ENCODE measurements around the gene SECISBP2L.

The SECISBP2L gene

DNA sequence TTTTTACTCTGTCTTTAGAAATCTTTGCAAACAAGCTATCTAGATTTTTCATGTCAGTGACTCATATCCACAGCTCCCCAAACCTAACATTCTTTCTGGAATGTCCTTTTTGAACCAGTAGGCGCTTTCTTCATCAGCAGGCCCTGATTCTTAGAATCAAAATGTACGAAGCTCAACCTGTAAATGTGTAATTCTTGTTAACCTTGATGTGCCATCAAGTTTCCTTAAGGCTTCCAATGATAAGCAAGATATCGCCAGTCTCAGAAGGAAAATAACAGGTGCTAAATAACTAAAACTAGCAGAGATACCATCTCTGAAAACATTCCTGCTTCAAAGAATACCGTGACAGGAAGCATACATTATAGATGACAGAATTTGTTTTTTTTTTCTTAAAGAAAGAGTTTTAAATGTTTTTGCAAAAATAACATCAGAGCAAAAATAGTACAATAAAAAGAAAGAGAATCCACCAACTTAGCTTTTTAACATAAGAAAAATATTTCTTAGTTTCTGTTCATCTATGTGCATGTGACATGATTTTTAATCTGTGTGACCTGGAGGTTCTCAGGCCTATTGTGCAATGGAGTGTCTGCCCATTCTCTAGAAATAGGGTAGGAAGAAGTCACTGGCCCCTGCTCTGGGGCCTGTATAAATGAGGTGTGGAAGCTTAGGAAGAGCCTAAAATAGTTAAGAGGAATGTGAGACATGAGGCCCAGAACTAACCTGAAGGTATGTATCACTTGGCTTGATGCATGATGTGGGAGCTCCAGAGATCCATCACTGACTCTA is 14.7 kb upstream of the SECISBP2L start:
- no peak for DNase-seq (ENCODE audit: low read depth)

DNA sequence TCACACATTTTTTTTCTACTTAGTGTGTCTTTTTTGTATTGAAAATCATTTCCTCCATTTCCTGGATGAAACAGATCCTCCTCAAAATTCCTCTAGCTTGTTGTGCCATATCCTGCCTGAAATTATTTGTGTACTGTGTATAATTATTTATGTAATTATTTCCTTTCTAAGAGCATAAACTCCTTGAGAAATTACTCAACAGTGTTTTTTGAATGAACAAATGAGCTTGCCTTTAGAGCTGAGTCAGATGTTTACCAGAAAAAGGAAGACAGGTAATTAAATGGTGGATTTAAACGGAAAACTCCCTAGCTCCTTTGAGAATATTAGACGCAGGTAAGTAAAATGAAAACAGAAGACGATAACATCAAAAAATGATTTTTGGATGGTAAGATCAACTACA is 13.2 kb upstream of the SECISBP2L start:
- no peak for DNase-seq (ENCODE audit: low read depth)

DNA sequence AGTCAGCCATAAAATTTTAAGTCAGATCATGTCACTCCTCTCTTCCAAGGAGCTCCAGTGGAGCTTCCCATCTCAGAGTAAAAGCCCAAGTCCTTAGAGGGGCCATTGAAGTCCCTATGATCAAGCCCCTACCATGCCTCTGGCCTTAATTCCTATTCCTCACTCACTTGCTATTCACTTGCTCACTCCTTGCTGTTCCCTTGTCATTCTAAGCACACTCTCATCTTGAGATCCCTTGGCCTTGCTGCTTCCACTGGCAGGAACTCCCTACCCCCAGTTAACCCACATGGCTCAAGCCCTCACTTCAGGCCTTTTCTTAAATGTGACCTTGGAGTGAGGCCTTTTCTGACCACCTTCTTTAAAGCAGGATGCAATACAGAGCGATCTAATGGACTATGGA is 12.3 kb upstream of the SECISBP2L start:
- no peak for DNase-seq (ENCODE audit: low read depth)

DNA sequence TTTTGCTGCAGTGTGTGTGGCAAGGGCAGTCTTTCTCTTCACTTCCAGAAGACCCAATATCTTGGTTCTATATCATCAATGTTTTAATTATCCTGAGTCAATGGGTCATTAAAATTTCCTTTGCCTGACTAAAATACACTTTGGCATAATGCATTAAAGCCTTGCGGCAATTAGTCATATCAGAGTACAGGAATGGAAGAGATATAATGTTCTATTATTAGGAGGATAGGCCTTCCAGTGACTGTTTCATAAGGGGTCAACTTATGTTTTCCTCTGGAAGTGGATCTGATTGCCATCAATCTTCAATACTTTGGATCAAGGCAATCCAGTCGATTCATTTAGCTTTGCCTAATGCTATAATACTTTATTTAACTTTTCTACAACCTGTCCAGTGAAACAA is 9.4 kb upstream of the SECISBP2L start:
- no peak for DNase-seq (ENCODE audit: low read depth)

DNA sequence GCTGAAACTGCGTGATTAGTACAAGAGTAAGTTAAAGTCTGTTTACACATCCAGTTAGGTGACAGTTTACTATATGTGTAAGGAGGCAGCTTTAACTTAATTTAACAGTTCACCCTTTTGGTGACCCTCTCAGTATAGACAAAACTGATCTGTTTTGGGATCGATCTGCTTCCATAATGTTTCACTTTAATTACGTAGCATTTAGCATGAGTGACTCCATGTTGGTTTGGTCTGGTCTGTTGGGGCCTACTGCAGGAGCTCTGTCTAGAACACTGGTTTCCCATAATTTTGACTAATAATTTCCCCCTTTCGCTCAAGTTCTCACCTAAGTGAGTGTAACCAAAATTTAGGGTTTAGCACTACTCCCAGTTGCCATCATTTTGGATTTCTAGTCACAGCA is 6.4 kb upstream of the SECISBP2L start:
- DNase-seq (ENCODE audit: low read depth): no peak

DNA sequence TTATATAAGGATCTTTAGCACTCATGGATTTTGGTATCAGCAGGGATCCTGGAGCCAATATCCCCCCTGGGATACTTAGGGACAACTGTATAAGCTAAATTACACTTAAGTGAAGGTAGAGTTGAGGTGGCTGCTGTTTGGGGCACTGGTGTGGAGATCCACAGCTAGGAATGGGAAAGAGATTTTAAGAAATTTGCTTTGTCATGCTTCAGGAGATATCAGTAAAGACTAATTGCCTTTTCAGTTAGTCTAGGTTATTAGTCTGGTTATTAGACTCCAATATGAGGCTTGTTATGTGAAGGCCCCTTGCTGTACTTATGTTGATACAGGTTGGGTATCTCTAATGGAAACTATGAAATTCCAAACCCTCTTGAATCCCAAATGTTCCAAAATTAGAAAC is 1.2 kb upstream of the SECISBP2L start:
- DNase-seq (ENCODE audit: low read depth): no peak

DNA sequence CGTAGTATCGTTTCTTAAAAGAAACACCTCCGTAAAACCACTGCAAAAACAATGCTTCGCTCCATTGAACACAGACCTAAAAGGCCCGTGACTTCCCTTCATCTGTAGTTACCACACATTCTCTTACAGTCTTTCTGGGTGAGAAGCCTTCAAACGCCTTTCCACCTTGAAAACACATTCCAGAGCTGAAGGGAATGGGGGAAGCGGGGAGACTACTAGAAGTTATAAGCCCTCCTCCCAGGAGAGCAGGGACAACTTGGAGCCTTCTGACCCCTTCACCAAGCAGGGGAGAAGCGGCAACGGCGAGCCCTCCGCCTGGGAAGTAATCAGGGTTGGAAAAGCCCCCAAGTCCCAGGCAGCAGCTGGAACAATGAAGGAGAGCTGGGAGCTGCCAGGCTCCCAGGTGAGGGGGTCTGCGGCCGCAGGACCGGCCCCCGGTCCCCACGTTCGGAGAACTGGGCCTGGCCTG is 461 bp downstream of the SECISBP2L start:
- no peak for DNase-seq (ENCODE audit: low read depth)

DNA sequence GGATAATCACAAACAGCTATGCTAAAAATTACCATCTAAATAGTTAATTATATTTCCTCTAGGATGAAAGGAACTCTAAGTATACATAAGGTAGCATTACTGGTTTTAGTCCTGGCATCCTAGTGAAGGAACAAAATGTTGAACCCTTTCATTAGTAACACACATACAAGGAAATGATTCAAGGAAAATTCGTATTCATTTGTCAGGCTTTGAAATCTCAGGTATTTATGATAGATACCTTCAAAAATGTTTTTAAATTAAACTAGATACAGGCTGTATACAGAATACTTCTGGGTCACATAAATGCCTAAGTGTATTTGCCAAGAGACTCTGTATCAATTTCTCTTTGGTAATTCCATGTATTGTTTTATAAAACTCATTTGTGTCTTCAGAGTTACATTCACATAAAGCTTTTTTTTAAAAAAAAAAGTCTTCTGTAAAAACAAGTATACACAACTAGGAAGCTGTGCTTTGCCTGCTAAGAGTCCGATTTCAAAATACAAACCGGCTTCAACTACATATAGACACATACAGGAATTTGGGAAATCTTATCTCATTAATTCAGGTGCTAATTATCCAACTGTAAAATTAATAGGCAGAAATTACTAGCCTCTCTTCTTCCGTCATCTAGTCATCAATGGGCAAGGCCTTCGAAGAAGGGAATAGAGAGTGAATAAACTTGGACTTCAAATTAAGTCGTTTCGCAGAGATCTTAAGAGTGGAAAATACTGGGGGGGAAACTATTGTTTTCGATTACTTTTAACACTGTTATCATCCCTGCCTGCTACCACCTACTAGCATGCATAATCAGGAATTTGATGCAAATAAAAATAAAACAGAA is 1.3 kb downstream of the SECISBP2L start:
- DNase-seq (ENCODE audit: low read depth): no peak

DNA sequence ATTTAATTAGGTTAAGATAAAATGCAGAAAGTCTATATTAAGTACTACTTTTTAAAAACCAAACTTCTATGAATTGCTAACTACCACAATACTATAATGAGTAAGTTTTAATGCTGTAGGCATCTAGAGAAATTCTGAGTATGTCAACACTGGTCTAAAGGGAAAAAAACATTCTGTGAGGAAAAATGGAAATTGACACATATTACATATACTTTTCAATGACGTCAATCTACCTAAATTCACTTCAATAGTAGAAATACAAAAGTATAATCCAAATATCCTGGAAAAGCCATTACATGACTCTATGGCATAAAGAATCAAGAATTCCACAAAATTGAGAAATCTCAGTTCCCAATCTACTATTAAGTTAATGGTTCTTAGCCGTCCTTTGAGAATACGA is 2.2 kb downstream of the SECISBP2L start:
- DNase-seq (ENCODE audit: low read depth): no peak

DNA sequence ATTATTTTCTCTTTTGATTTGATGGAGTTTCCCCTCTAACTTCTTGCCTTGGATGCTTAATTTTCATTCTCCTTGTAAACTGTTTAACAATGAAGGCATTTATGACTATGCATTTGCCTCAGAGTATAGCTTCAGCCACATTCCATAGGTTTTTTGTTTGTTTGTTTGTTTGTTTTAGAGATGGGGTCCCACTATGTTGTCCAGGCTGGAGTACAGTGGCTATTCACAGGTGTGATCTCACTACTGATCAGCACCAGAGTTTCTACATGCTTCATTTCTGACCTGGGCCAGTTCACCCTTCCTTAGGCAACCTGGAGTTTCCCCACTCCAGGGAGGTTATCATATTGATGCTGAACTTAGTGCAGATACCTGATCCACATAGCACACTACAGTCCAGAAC is 4.1 kb downstream of the SECISBP2L start:
- no peak for DNase-seq (ENCODE audit: low read depth)

DNA sequence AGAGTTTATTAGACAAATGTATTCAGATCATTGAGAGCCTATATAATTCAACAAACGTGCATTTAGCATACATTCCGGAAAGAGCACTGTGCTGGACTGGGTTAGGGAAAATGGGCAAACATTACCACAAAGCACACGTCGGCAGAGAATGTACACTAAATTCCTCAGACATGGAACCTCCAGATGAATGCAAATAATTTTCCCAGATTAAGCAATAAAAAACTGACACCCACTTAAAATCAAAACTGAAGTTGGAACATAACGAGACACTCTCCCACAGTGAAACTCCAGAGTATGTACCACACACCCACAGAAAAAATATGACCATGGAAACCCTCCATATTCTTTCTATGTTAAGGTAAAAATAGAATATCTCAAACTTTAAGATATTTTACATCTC is 4.8 kb downstream of the SECISBP2L start:
- DNase-seq (ENCODE audit: low read depth): no peak

DNA sequence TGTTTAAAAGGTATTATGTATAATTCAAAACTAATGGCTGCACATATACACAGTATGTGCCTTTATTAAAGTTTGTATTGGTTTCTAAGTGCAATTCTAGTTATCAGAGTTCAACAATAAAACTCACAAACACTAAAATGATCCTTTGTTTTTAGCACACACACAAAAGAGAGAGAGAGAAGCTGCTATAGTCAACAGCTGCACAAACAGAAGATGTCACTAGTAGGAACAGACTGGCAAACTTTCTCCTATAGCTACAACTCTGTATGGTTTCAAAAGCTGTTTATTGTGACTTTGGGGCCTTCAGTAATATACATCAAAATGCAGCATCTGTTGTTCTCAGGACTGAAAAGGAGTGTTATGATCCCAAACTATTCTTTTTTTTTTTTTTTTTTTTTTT is 6.1 kb downstream of the SECISBP2L start:
- DNase-seq (ENCODE audit: low read depth): no peak

DNA sequence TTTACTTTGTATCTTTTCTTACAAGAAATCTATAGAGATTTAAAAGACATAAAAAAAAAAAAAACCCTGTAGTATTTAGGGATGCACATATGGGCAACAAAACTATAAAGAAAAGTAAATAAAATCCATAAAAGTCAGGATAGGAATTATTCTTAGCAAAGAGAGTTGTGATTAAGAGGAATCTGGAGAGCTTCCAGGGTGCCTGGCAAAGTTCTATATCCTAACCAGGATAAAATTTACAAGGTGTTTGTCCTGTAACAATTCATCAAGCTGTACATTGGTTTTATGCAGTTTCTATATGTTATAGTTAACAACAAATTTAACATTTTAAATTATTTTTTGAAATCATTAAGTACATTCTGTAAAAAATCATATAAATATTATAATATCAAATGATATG is 7.9 kb downstream of the SECISBP2L start:
- no peak for DNase-seq (ENCODE audit: low read depth)

DNA sequence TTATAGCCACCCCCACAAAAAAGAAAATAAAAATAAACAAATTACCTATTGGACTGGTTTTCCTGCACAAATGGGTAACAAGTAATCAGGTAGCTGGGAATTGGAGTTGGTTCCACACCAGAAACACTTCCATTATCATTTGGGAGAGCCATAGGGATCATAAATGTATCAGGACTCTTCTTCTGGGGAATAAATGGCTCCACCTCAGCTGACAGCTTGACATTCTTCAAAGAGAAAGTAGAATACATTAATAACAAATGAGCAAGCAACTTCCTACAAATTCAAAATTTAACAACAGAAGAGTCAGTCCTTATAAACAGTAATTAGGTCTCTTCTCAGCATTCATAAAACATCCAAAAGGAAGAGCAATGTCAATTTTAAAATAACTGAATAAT is 8.7 kb downstream of the SECISBP2L start:
- no peak for DNase-seq (ENCODE audit: low read depth)

DNA sequence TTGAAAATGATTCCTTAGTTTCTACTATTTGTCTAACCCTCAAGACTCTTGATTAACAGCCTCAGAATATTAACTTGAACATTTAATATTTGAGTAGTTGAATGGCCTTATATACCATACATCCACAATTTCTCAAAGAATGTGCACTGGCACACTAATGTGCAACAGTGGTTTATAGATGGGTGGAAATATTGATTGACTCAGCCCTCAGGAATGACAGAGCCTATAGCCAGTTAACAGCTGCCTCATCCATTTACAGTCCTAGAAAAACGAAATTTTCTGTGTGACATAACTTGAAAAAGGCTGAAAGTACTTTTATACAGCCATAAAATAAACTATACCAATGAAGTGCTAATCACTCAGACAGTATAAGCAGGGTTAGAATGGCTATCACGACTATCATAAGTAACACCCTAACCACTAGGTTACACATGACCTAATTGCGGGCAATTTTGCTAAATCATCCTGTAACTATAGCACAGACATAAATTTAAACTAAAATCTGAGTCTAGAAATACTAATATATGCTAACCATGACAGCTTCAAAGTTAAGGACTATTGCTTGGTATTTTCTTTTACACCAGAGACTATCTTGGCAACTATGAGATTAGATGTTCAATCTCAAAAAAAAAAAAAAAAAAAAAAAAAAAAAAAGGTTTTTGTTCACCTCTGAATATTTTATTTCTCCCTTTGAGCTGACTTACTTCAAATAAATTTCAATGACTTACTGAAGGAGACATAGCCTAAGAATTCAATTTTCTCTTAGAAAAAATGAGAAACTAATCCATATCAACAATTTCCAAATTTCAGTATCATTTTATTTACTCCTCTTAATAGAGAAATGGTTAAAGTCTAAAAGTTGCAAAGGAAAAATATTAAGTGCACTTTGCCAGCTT is 9.3 kb downstream of the SECISBP2L start:
- no peak for DNase-seq (ENCODE audit: low read depth)

DNA sequence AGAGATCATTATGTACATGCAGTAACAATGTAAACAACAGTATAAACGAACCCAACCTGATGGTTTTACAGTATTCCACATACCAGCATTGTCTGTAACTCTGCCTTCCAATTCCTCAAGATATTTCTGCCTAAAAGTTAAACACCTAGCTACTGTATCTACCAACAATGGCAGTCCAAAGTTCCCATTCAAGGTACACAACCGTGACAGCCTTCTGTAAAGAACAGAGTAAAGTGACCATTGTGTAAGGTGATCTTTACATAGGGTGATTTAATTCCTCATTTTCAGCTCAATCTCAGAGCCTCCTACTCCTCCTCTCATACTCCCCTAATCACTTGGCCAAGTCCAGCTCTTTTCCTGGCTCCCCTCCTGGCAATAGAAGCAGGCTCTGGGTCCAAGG is 10.4 kb downstream of the SECISBP2L start:
- DNase-seq (ENCODE audit: low read depth): no peak

DNA sequence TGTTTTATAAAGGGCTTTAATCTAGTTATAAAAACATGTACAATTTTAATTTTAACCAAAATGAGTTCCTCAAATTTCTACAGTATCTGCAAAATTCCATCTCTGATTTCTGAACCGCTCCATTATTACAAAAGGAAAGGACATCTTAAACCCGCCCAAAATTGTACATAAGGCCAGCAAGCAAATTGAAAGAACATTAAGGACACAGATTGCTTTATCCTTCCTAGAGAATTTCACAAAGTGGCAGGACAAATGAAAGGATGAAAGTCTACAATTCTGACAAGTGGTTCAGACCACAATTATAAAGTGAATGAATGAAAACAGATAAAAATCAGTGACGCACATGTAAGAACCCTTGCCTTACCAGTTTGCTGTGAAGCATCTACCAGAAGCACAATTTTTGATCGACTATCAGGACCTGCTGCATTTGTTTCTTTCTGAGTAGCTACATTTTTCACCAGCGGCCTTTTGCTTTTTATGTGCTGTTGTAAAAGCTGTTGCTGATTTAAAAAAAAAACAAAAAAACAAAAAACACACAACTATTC is 13.6 kb downstream of the SECISBP2L start:
- DNase-seq (ENCODE audit: low read depth): no peak

DNA sequence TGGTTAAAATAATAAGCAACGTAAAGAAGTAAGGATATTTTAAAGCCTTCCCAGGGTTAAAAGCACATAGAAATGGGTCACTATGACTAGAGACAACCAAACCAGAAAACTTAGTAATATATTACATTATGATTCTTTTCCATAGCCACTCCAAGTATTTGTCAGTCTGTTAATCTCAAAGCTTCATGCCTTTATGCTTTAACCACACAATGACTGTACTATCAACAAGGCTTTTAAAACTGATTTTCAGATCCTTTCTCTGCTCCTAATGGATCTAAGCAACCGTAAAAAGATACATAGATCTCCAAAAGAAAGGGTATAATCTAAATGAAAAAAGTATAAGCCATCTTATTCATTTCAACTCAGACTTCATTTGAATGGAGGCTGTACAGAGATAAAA is 14.4 kb downstream of the SECISBP2L start:
- no peak for DNase-seq (ENCODE audit: low read depth)

DNA sequence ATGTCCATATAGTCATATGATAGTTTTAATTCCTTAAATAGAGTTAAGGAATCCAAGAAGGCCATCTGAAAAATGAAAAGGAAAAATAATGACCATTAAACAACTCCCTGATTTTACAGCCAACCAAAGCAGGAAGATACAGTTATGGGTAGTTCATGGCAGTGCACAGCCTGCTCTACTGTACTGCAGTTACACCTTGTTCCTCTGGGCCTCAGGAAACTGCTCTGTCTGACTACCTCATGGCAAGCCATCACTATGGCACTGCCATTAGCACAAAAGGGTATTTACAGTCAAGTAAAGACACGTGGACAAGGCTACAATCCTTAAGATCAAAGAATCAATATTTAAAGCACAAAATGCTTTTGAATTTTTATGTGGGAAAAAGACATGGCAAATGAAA is 19.5 kb downstream of the SECISBP2L start:
- DNase-seq (ENCODE audit: low read depth): no peak

DNA sequence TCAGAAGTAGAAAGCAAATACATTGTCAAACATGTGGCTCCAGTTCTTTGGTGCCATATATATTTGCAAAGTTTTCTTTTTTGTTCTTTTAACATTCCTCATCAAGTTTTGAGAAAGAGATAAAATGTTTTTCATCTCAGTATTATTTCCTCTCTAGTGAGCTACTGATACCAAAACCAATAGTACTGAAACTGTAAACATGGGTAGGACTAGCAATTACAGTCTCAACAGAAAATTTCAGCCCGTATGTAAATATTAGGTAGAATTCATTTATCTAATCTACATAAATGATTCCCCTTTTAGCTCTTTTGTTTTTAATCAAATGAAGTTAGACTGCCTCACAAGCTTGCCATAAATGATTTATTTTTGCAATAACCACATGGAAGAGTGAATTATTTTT is 21.4 kb downstream of the SECISBP2L start:
- no peak for DNase-seq (ENCODE audit: low read depth)

DNA sequence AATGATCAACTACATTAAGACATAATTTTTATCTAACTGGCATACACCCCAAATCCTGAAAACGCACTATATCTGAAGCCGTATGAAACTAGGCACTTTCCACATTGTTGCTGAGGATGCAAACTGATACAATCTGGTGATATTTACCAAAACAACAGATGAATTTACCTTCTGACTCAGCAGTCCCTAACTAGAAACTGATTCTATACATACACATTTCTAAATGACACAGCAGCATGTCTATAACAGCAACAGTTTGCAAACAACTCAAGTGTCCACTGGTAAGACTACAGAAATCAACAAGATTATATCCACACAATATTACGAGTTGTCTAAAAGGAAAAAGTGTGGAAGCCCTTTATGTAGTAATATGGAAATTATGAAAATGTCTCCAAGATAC is 22.9 kb downstream of the SECISBP2L start:
- no peak for DNase-seq (ENCODE audit: low read depth)

DNA sequence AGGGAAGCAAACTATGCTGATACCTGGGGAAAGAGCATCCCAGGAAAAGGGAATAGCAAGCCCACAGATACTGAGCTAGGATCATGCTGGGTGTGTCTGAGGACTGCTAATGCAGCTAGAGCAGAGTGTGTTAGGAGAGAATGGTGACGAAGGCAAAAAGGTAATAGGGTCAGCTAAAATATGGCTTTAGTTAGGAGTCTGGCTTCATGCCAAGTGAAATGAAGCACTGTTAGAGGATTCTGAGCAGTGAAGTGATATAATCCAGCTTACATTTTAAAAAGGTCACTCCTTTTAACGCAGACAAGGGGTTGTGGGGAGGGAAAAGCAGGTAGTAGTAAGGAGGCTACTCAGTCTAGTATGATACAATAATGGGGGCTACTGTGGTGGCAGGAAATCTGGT is 30.4 kb downstream of the SECISBP2L start:
- no peak for DNase-seq (ENCODE audit: low read depth)

All from stimulated activated CD8-positive, alpha-beta memory T cell treated with anti-CD3 and anti-CD28 coated beads, Interleukin-12 subunit alpha, Interleukin-12 subunit beta, amount 100 ng/mL, for 1 hour (primary cell).